GM18498 (cell line): ENCODE results near the gene AKR1B1.

ENCODE experiments used
- ATAC-seq: cut with Tn5 transposase; IDR thresholded peaks from one replicate; pipeline ENCODE4 v1.9.1; 2021; ENCODE audit warnings: mild to moderate bottlenecking, moderate library complexity; ENCODE audit not compliant: unreplicated experiment

Gene AKR1B1

DNA sequence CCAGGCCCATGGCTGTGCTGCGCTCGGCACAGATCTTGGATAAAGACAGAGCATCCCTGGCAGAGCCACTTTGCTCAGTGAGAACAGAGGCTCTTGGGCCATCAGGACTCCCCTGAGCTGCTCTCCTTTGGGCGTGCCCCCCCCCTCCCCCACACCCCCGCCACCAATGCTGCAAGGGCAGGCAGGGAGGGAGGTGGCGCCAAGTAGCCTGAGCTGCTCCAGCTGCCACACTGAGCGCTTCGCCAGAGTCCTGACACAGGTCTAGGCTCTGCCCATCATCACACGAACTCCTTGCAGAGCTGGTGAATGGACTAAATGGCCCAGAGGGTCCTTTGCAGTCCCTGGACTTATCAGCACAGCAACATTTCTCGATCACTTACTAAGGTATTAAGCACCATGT lies 12.5 kb downstream of the AKR1B1 start:
- no peak for ATAC-seq

GRCh38 chr7:134444961-134445315 lies 14.0 kb downstream of the AKR1B1 start:
- no peak for ATAC-seq

- no peak for ATAC-seq
These were observed 14.5 kb downstream of the AKR1B1 start for GRCh38 chr7:134444198-134444960.

DNA sequence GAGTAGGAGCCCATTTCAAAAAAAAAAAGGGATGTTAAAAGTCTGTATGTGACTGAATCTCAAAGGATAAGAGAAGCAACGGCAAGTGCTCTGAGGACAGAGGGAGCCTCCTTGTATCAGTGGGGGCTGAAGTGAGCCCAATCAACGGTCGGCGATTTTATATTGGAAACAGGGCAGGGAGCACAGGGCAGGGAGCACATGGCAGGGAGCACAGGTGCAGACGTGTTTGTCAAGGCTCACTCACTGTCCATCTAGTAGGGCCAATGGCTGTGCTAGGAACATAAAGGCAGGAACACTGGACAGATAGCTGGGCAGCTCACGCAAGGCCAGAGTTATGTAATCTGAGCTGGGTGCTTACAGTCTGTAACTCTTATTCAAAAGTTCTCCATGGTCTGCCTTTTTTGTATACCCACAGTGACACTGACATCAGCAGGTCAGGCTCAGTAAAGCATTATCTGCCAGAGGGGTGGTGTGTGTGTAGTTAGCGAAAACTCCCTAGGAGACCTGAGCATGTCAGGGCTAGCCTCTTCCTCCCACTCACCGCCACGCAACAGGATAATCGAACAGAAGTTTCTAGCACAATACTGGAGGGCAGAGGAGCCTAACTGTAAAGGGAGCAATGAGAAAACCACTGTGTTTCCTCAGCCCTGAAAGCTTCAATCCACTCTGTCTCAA lies 15.4 kb downstream of the AKR1B1 start:
- no peak for ATAC-seq

GRCh38 chr7:134442441-134443220 lies 16.3 kb downstream of the AKR1B1 start:
- ATAC-seq: no peak

GRCh38 chr7:134441264-134441663 lies 17.6 kb downstream of the AKR1B1 start:
- ATAC-seq: no peak

DNA sequence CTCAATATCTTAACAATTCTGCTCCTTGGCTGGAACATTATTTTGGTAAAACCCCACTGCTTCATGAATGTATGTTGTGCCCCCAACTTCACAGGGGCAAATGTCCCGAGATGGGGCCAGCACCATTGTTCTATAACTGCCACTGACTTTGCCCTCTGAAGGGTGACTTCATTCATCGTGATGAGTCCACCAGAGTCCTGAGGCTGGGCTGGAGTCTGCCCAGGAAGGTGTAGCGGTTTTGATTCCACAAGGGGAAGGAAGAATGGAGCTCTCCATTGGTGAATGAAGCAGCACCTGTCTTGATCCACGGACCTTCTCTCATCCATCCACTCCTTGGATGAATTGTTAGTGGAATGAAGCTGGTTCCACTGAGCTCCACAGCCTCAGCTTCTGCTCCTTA lies 18.4 kb downstream of the AKR1B1 start:
- ATAC-seq: no peak

DNA sequence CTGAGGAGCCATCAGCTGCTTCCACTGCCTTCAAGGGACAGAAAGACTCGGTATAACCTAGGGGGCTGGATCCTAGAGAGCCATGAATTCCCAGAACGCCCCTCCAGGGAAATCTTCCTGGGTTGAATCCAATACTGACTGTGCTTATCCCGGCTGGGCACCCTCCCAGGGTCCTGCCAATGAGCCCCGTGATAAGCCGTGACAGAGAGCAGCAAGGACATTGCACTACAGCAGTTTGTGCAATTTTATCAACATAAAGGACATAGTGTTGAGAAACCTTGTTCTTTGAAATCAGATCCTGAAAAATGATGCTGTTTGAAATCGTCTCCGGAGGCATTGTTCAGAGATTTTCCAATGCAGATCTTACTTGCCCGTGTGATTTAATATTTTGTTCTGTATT lies 18.8 kb downstream of the AKR1B1 start:
- no peak for ATAC-seq

DNA sequence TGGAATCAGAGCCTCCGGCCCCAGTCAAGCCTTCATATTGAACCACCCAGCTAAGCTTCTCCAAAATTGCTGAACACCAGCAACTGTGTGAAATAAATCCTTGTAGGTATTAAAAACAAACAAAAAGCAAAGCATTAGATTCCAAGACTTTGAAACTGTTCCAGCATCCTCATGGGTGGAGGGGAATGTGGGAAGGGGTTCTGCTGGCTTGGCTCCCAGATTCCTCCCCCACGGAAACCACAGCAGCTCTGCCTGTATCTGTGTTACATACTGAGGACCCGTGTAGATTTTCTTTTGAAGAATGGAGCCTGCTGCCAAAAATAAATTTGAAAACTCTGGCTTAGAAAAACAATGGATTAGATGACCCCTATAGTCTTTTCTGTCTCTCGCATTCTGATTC lies 20.0 kb downstream of the AKR1B1 start:
- no peak for ATAC-seq

GRCh38 chr7:134435161-134435920 lies 23.6 kb downstream of the AKR1B1 start:
- no peak for ATAC-seq

- no peak for ATAC-seq
These were observed 24.2 kb downstream of the AKR1B1 start for GRCh38 chr7:134434701-134435100.

- no peak for ATAC-seq
These were observed 25.5 kb downstream of the AKR1B1 start for GRCh38 chr7:134433430-134433829.

GRCh38 chr7:134432296-134433152 lies 26.4 kb downstream of the AKR1B1 start:
- peak; percentile 94 for ATAC-seq

GRCh38 chr7:134431815-134432214 lies 27.1 kb downstream of the AKR1B1 start:
- no peak for ATAC-seq

GRCh38 chr7:134429481-134429880 lies 29.4 kb downstream of the AKR1B1 start:
- no peak for ATAC-seq

- no peak for ATAC-seq
These were observed 30.0 kb downstream of the AKR1B1 start for GRCh38 chr7:134428942-134429341.

- no peak for ATAC-seq
These were observed 31.0 kb downstream of the AKR1B1 start for GRCh38 chr7:134427896-134428295.

DNA sequence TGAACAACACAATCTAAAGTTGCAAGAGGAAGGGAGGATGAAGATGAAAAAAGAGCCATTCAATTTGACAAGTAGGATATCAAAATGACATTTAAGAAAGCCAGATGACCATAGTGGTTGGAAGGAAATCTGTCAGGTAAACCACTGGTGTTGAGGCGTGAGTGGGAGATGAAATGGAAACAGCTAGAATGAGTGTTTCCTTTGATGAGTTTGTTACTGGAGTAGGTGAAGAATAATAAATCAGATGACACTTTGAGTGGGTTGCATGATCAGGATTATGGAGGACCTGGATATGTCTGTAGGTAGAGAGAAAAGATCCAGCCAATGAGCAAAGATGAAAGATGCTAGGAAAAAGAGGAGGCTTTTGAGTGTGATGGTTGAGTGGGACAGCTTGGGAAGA lies 33.1 kb downstream of the AKR1B1 start:
- ATAC-seq: no peak

DNA sequence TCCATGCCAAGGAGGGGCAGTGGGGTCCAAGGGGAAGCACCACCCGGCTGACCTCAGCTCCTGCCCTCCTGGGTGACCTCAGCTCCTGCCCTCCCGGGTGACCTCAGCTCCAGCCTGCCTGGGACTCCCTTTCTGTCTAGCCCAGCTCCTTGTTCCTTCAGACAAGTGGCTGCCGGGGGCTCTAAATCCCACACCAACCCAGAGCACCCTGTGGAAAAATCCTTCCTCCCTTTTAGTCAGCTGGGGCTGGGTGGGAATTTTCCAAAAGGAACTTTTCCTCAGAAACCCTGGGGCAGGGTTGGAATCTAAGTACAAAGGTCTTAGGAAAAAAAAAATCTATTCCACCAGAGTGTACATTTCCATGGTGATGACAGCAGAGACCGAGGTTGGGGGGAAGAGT lies 36.3 kb downstream of the AKR1B1 start:
- no peak for ATAC-seq

DNA sequence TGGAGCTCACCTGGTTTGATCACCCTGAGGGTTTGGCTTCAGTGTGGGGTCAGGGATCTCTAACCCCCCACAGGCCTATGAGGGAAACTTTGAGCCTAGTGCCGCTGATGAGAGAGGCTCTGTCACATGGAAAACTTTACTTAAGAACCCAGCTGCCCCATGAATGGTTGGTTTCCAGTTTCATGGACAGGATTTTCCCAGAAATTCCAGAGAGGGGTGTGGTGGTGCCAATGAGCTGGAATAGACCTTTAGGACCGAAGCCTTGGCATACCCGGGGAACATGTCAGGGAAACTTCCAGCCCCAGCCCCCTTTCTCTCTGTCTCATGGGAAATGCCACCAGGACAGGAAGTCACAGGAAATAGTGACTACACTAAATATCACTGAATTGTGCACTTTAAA lies 36.9 kb downstream of the AKR1B1 start:
- ATAC-seq: no peak
